ENCODE data around the gene IQGAP1.

IQGAP1 gene

DNA sequence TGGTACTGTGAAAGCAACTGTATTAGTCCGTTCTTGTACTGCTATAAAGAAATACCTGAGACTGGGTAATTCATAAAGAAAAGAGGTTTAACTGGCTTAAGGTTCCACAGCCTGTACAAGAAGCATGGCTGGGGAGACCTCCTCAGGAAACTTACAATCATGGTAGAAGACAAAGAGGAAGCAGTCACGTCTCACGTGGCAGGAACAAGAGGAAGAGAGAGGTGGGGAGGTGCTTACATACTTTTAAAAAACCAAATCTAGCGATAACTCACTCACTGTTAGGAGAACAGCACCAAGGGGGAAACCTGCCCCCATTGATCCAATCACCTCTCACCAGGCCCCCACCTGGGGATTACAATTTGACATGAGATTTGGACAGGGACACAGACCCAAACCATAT, 48.9 kb downstream of the IQGAP1 start:
- Histone ChIP-seq H3K4ac (ENCODE audit: low read depth, low read length) (no peak overlapping the region), H3K4me2 (ENCODE audit: low read length) (no peak overlapping the region), H3K4me1 (ENCODE audit: control insufficient read depth, low read depth, low read length) (no peaks in the 10 kb centered on the region), H2BK120ac (ENCODE audit: low read depth, low read length) (no peak overlapping the region), H3K79me2 (ENCODE audit: control insufficient read depth, insufficient read depth, low read length) (peaks cover 3% of the 10 kb centered on the region), H4K5ac (ENCODE audit: low read length) (no peak overlapping the region), H2AK5ac (ENCODE audit: low read length) (no peak overlapping the region), H3K9ac (ENCODE audit: low read length) (no peak overlapping the region), H3K27ac (ENCODE audit: low read depth, low read length) (no peak overlapping the region), H4K8ac (ENCODE audit: low read depth, low read length) (no peak overlapping the region), H3K27me3 (ENCODE audit: insufficient read depth, low read length, poor library complexity) (no peaks in the 10 kb centered on the region), H3K56ac (ENCODE audit: low read length) (no peak overlapping the region), H3K18ac (ENCODE audit: low read length) (no peak overlapping the region), H3K79me1 (ENCODE audit: low read length) (peaks cover 3% of the 10 kb centered on the region), H3K36me3 (ENCODE audit: control insufficient read depth, insufficient read depth, low read length) (no peaks in the 10 kb centered on the region), H2BK15ac (replicated peaks; ENCODE audit: low read depth) (no peak overlapping the region), H2BK5ac (ENCODE audit: low read length) (no peak overlapping the region), H3K4me3 (ENCODE audit: low read length) (no peak overlapping the region), H3K23ac (ENCODE audit: low read length) (no peak overlapping the region)
- no CpG with 5 or more reads among the region's 4 CpGs for WGBS (ENCODE audit: extremely low coverage, insufficient coverage, low lambda C conversion rate)
- no peak for DNase-seq

- no peak overlapping the region for H3K56ac ChIP-seq (ENCODE audit: low read length)
- peaks cover 3% of the 10 kb centered on the region for H3K79me1 ChIP-seq (ENCODE audit: low read length)
- no peak overlapping the region for H2BK120ac ChIP-seq (ENCODE audit: low read depth, low read length)
- no peak overlapping the region for H3K27ac ChIP-seq (ENCODE audit: low read depth, low read length)
- H2AK5ac ChIP-seq (ENCODE audit: low read length) = no peak overlapping the region
- no peak overlapping the region for H4K5ac ChIP-seq (ENCODE audit: low read length)
- no peak overlapping the region for H2BK5ac ChIP-seq (ENCODE audit: low read length)
- no peaks in the 10 kb centered on the region for H3K36me3 ChIP-seq (ENCODE audit: control insufficient read depth, insufficient read depth, low read length)
- H3K4me1 ChIP-seq (ENCODE audit: control insufficient read depth, low read depth, low read length) = no peaks in the 10 kb centered on the region
- no peak overlapping the region for H3K4me3 ChIP-seq (ENCODE audit: low read length)
- H3K9ac ChIP-seq (ENCODE audit: low read length) = no peak overlapping the region
- no peak for DNase-seq
- H2BK15ac ChIP-seq (replicated peaks; ENCODE audit: low read depth) = no peak overlapping the region
- H3K23ac ChIP-seq (ENCODE audit: low read length) = no peak overlapping the region
- H4K8ac ChIP-seq (ENCODE audit: low read depth, low read length) = no peak overlapping the region
- no peak overlapping the region for H3K4ac ChIP-seq (ENCODE audit: low read depth, low read length)
- WGBS (ENCODE audit: extremely low coverage, insufficient coverage, low lambda C conversion rate) = no CpG with 5 or more reads among the region's 2 CpGs
- H3K27me3 ChIP-seq (ENCODE audit: insufficient read depth, low read length, poor library complexity) = no peaks in the 10 kb centered on the region
- no peak overlapping the region for H3K18ac ChIP-seq (ENCODE audit: low read length)
- H3K4me2 ChIP-seq (ENCODE audit: low read length) = no peak overlapping the region
- H3K79me2 ChIP-seq (ENCODE audit: control insufficient read depth, insufficient read depth, low read length) = peaks cover 3% of the 10 kb centered on the region
These were observed 49.5 kb downstream of the IQGAP1 start for GRCh38 chr15:90437516-90437915.

DNA sequence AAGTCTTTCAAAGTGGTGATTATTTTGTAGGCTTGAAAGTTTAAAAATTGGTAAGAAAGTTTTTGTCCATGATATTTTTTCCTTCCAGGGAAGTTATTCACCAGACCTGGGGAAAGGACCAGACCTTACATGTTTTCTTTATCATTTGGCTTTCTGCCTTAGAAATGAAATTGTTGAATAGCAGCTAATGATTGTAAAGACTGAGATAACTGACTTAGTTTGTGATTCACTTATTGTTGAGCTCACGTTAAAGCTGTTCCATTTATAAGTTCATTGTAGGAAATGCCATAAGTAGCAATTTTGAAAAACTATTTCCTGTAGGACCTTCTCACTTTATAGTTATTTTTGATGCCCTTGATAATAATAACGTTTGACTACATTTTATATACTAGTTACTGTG, 51.9 kb downstream of the IQGAP1 start:
- no peaks in the 10 kb centered on the region for H3K4me1 ChIP-seq (ENCODE audit: control insufficient read depth, low read depth, low read length)
- H3K27ac ChIP-seq (ENCODE audit: low read depth, low read length) = no peak overlapping the region
- H3K56ac ChIP-seq (ENCODE audit: low read length) = no peak overlapping the region
- H3K23ac ChIP-seq (ENCODE audit: low read length) = no peak overlapping the region
- H3K4me2 ChIP-seq (ENCODE audit: low read length) = no peak overlapping the region
- H3K27me3 ChIP-seq (ENCODE audit: insufficient read depth, low read length, poor library complexity) = no peaks in the 10 kb centered on the region
- H3K79me1 ChIP-seq (ENCODE audit: low read length) = no peaks in the 10 kb centered on the region
- no peak overlapping the region for H3K4me3 ChIP-seq (ENCODE audit: low read length)
- DNase-seq = no peak
- no peak overlapping the region for H2BK5ac ChIP-seq (ENCODE audit: low read length)
- no peak overlapping the region for H4K5ac ChIP-seq (ENCODE audit: low read length)
- H2BK120ac ChIP-seq (ENCODE audit: low read depth, low read length) = no peak overlapping the region
- H4K8ac ChIP-seq (ENCODE audit: low read depth, low read length) = no peak overlapping the region
- no peaks in the 10 kb centered on the region for H3K36me3 ChIP-seq (ENCODE audit: control insufficient read depth, insufficient read depth, low read length)
- H3K79me2 ChIP-seq (ENCODE audit: control insufficient read depth, insufficient read depth, low read length) = no peaks in the 10 kb centered on the region
- WGBS (ENCODE audit: extremely low coverage, insufficient coverage, low lambda C conversion rate) = no CpG with 5 or more reads among the region's 2 CpGs
- no peak overlapping the region for H2BK15ac ChIP-seq (replicated peaks; ENCODE audit: low read depth)
- H3K4ac ChIP-seq (ENCODE audit: low read depth, low read length) = no peak overlapping the region
- H3K9ac ChIP-seq (ENCODE audit: low read length) = no peak overlapping the region
- no peak overlapping the region for H3K18ac ChIP-seq (ENCODE audit: low read length)
- no peak overlapping the region for H2AK5ac ChIP-seq (ENCODE audit: low read length)

DNA sequence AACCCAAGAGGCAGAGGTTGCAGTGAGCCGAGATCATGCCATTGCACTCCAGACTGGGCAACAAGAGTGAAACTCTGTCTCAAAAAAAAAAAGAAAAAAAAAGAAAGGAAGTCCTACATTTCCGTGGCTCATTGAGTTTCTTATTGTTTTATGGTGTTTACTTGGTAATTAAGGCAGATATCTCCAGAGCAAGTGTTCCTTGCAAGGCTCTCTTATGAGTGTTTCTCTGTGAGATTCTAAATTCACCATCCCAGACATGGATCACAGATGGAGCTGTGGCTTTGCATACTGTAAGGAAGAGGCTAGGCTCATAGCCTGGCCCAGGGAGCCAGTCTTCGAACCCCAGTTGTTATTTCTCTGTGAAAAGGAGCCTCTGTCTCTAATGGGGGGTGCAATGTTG, 53.0 kb downstream of the IQGAP1 start:
- no CpG with 5 or more reads among the region's 3 CpGs for WGBS (ENCODE audit: extremely low coverage, insufficient coverage, low lambda C conversion rate)
- no peaks in the 10 kb centered on the region for H3K4me1 ChIP-seq (ENCODE audit: control insufficient read depth, low read depth, low read length)
- H3K4me3 ChIP-seq (ENCODE audit: low read length) = no peak overlapping the region
- no peak overlapping the region for H4K5ac ChIP-seq (ENCODE audit: low read length)
- H2BK5ac ChIP-seq (ENCODE audit: low read length) = no peak overlapping the region
- H3K9ac ChIP-seq (ENCODE audit: low read length) = no peak overlapping the region
- DNase-seq = no peak
- H3K4ac ChIP-seq (ENCODE audit: low read depth, low read length) = no peak overlapping the region
- H3K27ac ChIP-seq (ENCODE audit: low read depth, low read length) = no peak overlapping the region
- H3K27me3 ChIP-seq (ENCODE audit: insufficient read depth, low read length, poor library complexity) = no peaks in the 10 kb centered on the region
- no peaks in the 10 kb centered on the region for H3K79me2 ChIP-seq (ENCODE audit: control insufficient read depth, insufficient read depth, low read length)
- no peak overlapping the region for H3K56ac ChIP-seq (ENCODE audit: low read length)
- no peak overlapping the region for H2AK5ac ChIP-seq (ENCODE audit: low read length)
- H3K23ac ChIP-seq (ENCODE audit: low read length) = no peak overlapping the region
- H3K4me2 ChIP-seq (ENCODE audit: low read length) = no peak overlapping the region
- no peak overlapping the region for H4K8ac ChIP-seq (ENCODE audit: low read depth, low read length)
- H3K36me3 ChIP-seq (ENCODE audit: control insufficient read depth, insufficient read depth, low read length) = no peaks in the 10 kb centered on the region
- H2BK15ac ChIP-seq (replicated peaks; ENCODE audit: low read depth) = no peak overlapping the region
- no peak overlapping the region for H2BK120ac ChIP-seq (ENCODE audit: low read depth, low read length)
- H3K79me1 ChIP-seq (ENCODE audit: low read length) = no peaks in the 10 kb centered on the region
- no peak overlapping the region for H3K18ac ChIP-seq (ENCODE audit: low read length)

DNA sequence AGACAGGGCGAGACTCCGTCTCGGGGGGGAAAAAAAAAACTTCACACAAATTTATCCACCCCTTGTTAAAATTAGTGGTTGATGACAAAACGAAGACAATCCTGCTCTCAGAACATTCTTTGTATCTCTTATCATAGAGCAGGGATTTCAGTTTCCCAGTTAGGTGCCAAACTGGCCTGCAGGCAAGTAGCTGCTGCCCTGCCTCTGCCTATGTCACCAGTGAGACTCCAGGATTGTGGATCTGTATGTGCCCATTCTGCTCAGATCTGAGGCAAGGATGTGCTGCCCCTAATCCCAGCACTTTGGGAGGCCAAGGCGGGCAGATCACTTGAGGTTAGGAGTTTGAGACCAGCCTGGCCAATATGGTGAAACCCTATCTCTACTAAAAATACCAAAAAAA, 54.4 kb downstream of the IQGAP1 start:
- Histone ChIP-seq H4K8ac (ENCODE audit: low read depth, low read length) (no peak overlapping the region), H2BK120ac (ENCODE audit: low read depth, low read length) (no peak overlapping the region)

DNA sequence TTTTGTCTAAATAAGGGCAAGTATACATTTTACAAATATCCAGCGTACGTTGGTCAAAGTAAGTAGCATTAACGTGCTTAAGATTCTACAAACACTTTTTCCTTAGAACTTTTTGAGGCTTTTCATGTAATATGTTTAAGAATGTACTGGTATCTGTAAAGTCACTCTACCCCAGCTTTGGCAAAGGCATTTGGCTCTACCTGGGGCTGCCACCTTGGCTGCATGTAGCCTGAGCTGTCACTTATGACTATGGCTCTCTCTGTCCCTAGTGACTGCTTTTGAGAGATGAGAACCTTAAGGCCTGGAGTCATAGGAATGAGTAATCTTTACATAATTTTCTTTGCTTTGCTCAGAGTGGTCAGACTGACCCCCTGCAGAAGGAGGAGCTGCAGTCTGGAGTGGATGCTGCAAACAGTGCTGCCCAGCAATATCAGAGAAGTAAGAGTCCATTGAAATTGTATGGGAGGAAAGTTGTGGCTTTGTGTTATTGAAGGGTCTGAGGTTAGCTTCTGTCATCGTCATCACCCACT, 61.2 kb downstream of the IQGAP1 start:
- Histone ChIP-seq H3K18ac (ENCODE audit: low read length) (no peak overlapping the region), H3K9ac (ENCODE audit: low read length) (no peak overlapping the region), H3K4me2 (ENCODE audit: low read length) (no peak overlapping the region), H3K27me3 (ENCODE audit: insufficient read depth, low read length, poor library complexity) (no peaks in the 10 kb centered on the region), H3K79me2 (ENCODE audit: control insufficient read depth, insufficient read depth, low read length) (no peaks in the 10 kb centered on the region), H2BK5ac (ENCODE audit: low read length) (no peak overlapping the region), H4K8ac (ENCODE audit: low read depth, low read length) (no peak overlapping the region), H3K4ac (ENCODE audit: low read depth, low read length) (no peak overlapping the region), H2AK5ac (ENCODE audit: low read length) (no peak overlapping the region), H3K4me3 (ENCODE audit: low read length) (no peak overlapping the region), H2BK15ac (replicated peaks; ENCODE audit: low read depth) (no peak overlapping the region), H3K4me1 (ENCODE audit: control insufficient read depth, low read depth, low read length) (peaks cover 3% of the 10 kb centered on the region), H3K23ac (ENCODE audit: low read length) (no peak overlapping the region), H3K56ac (ENCODE audit: low read length) (no peak overlapping the region), H4K5ac (ENCODE audit: low read length) (no peak overlapping the region), H3K27ac (ENCODE audit: low read depth, low read length) (no peak overlapping the region), H3K79me1 (ENCODE audit: low read length) (peaks cover 1% of the 10 kb centered on the region), H3K36me3 (ENCODE audit: control insufficient read depth, insufficient read depth, low read length) (peaks cover 3% of the 10 kb centered on the region), H2BK120ac (ENCODE audit: low read depth, low read length) (no peak overlapping the region)
- no CpG with 5 or more reads among the region's 4 CpGs for WGBS (ENCODE audit: extremely low coverage, insufficient coverage, low lambda C conversion rate)
- no peak for DNase-seq

More for the DNA sequence above, 54.4 kb downstream of the IQGAP1 start:
- no peaks in the 10 kb centered on the region for H3K27me3 ChIP-seq (ENCODE audit: insufficient read depth, low read length, poor library complexity)
- no CpG with 5 or more reads among the region's 5 CpGs for WGBS (ENCODE audit: extremely low coverage, insufficient coverage, low lambda C conversion rate)
- H2BK15ac ChIP-seq (replicated peaks; ENCODE audit: low read depth) = no peak overlapping the region
- H3K23ac ChIP-seq (ENCODE audit: low read length) = no peak overlapping the region
- H3K4me3 ChIP-seq (ENCODE audit: low read length) = no peak overlapping the region
- H3K27ac ChIP-seq (ENCODE audit: low read depth, low read length) = no peak overlapping the region
- no peaks in the 10 kb centered on the region for H3K79me2 ChIP-seq (ENCODE audit: control insufficient read depth, insufficient read depth, low read length)
- H3K79me1 ChIP-seq (ENCODE audit: low read length) = no peaks in the 10 kb centered on the region
- no peak overlapping the region for H3K4me2 ChIP-seq (ENCODE audit: low read length)
- no peak overlapping the region for H3K56ac ChIP-seq (ENCODE audit: low read length)
- no peak for DNase-seq
- H2AK5ac ChIP-seq (ENCODE audit: low read length) = no peak overlapping the region
- H3K36me3 ChIP-seq (ENCODE audit: control insufficient read depth, insufficient read depth, low read length) = no peaks in the 10 kb centered on the region
- no peak overlapping the region for H3K4ac ChIP-seq (ENCODE audit: low read depth, low read length)
- no peak overlapping the region for H4K5ac ChIP-seq (ENCODE audit: low read length)
- H3K9ac ChIP-seq (ENCODE audit: low read length) = no peak overlapping the region
- no peak overlapping the region for H3K18ac ChIP-seq (ENCODE audit: low read length)
- H3K4me1 ChIP-seq (ENCODE audit: control insufficient read depth, low read depth, low read length) = no peaks in the 10 kb centered on the region
- H2BK5ac ChIP-seq (ENCODE audit: low read length) = no peak overlapping the region
